HCT116 (cell line): Measurements from ENCODE around the gene EDN1. TPM values are rescaled to one million over a fixed set of nuclear protein-coding genes. Genes with fewer than 3 reads are reported as not detected.

ENCODE experiments used
- ATAC-seq: fragments of 200-7000 bp; cut with Tn5 transposase; 2 replicates; pipeline ENCODE4 v1.9.1; 2020; ENCODE audit warnings: mild to moderate bottlenecking, moderate library complexity
- BruUV-seq: library from RNA; stranded (reverse); fragments of 400-500 nt; replicated peaks from 2 replicates; lab custom pipeline; 2021; lab: Mats Ljungman, UMichigan
- CTCF ChIA-PET: fragments of 300-600 bp; sonication (Branson Sonifier 250); formaldehyde crosslinking; loops from one replicate; lab custom pipeline; 2021; ENCODE audit warnings: antibody characterized with exemption; lab: Charles Lee
- POLR2A ChIA-PET: fragments of 300-600, 350-600 bp; sonication (Branson Sonifier 250); formaldehyde crosslinking; loops from one replicate; lab custom pipeline; 2021; ENCODE audit warnings: antibody characterized with exemption; lab: Charles Lee
- RAD21 ChIA-PET, 2 experiments: fragments of 300-600 bp; sonication (Branson Sonifier 250); formaldehyde crosslinking; loops; one replicate each; lab custom pipeline; 2023; ENCODE audit warnings: low total read pairs in 2 of 2; ENCODE audit not compliant: uncharacterized antibody in 2 of 2, unreplicated experiment in 2 of 2, low non-redundant PET in 1 of 2; lab: Charles Lee
- DNase-seq: peaks from one replicate; pipeline ENCODE4 v3.0.0-alpha.2; 2010; ENCODE audit warnings: low read depth, low spot score
- H2AFZ ChIP-seq: fragments of 200-600 bp; shearing (Covaris generic), sonication (generic); 2 replicates; pipeline ENCODE4 v1.6.1; 2017; ENCODE audit warnings: low read depth, mixed run types, mixed read lengths, antibody characterized with exemption, low read length; ENCODE audit not compliant: poor library complexity, severe bottlenecking
- H3K27ac ChIP-seq: 2 replicates; pipeline ENCODE4 v1.5.1; 2012; ENCODE audit warnings: low read depth, low read length
- H3K27me3 ChIP-seq: fragments of 200-600 bp; sonication (generic); 2 replicates; pipeline ENCODE4 v1.6.1; 2016; ENCODE audit warnings: mixed run types, low read length, mixed read lengths; ENCODE audit not compliant: insufficient read depth
- H3K36me3 ChIP-seq, 2 experiments: fragments of 200-500 bp in 1 of 2; fragments of 200-600 bp in 1 of 2; sonication (Bioruptor generic) in 1 of 2; sonication (generic) in 1 of 2; 2 replicates each; pipeline versions ENCODE4 v1.5.1 to v1.6.1; 2014 to 2016; ENCODE audit warnings: low read length in 2 of 2, inconsistent platforms in 1 of 2, mixed read lengths in 1 of 2, mixed run types in 1 of 2; ENCODE audit not compliant: insufficient read depth in 2 of 2, control insufficient read depth in 1 of 2
- H3K4me1 ChIP-seq, 2 experiments: fragments of 200-600 bp in 1 of 2; sonication (generic) in 1 of 2; 2 replicates each; pipeline versions ENCODE4 v1.5.1 to v1.6.1; 2012 to 2017; ENCODE audit warnings: low read length in 2 of 2, inconsistent platforms in 1 of 2, mild to moderate bottlenecking in 1 of 2, mixed read lengths in 1 of 2, mixed run types in 1 of 2, moderate library complexity in 1 of 2; ENCODE audit not compliant: insufficient read depth in 2 of 2, control insufficient read depth in 1 of 2
- H3K4me2 ChIP-seq: fragments of 200-600 bp; sonication (generic); 2 replicates; pipeline ENCODE4 v1.6.1; 2017; ENCODE audit warnings: mixed run types, low read length, mixed read lengths
- H3K4me3 ChIP-seq, 2 experiments: fragments of 200-600 bp in 1 of 2; sonication (generic) in 1 of 2; replicated peaks in 1 of 2; 2 replicates each; pipeline ENCODE4 v1.5.1; 2011 to 2016; ENCODE audit warnings: low read length in 2 of 2, control low read depth in 1 of 2, low read depth in 1 of 2, mild to moderate bottlenecking in 1 of 2, mixed read lengths in 1 of 2, mixed run types in 1 of 2
- H3K79me2 ChIP-seq: fragments of 200-600 bp; sonication (generic); 2 replicates; pipeline ENCODE4 v1.6.1; 2017; ENCODE audit warnings: mild to moderate bottlenecking, mixed run types, low read length, moderate library complexity, mixed read lengths; ENCODE audit not compliant: insufficient read depth
- H3K9ac ChIP-seq: fragments of 200-600 bp; sonication (generic); 2 replicates; pipeline ENCODE4 v1.6.1; 2016; ENCODE audit warnings: low read length, mixed read lengths
- H3K9me2 ChIP-seq: fragments of 200-600 bp; sonication (generic), shearing (Covaris generic); 2 replicates; pipeline ENCODE4 v1.6.1; 2017; ENCODE audit warnings: mixed run types, mild to moderate bottlenecking, moderate library complexity; ENCODE audit not compliant: insufficient read depth
- H3K9me3 ChIP-seq, 2 experiments: fragments of 200-500 bp in 1 of 2; fragments of 200-600 bp in 1 of 2; sonication (Bioruptor generic) in 1 of 2; sonication (generic) in 1 of 2; 2 replicates each; pipeline ENCODE4 v1.6.1; 2014 to 2017; ENCODE audit warnings: low read length in 2 of 2, mixed read lengths in 2 of 2, inconsistent platforms in 1 of 2, low read depth in 1 of 2, mild to moderate bottlenecking in 1 of 2, mixed run types in 1 of 2, moderate library complexity in 1 of 2; ENCODE audit not compliant: control insufficient read depth in 1 of 2, insufficient read depth in 1 of 2
- H4K20me1 ChIP-seq: fragments of 200-600 bp; sonication (generic), shearing (Covaris generic); 2 replicates; pipeline ENCODE4 v1.6.1; 2017; ENCODE audit warnings: mixed run types, mild to moderate bottlenecking, moderate library complexity; ENCODE audit not compliant: insufficient read depth
- ATF3 ChIP-seq: IDR thresholded peaks from 2 replicates; pipeline ENCODE4 v1.6.1; 2012
- CBX3 ChIP-seq: IDR thresholded peaks from 2 replicates; pipeline ENCODE4 v1.6.1; 2012; ENCODE audit warnings: low read depth
- CTCF ChIP-seq, 3 experiments: fragments of 200-600 bp in 1 of 3; sonication (generic) in 1 of 3; IDR thresholded peaks in 2 of 3; conservative IDR thresholded peaks in 1 of 3; 2 replicates each; pipeline ENCODE4 v1.5.1; 2012 to 2017; ENCODE audit warnings: low read depth in 2 of 3, low read length in 2 of 3, antibody characterized with exemption in 1 of 3, borderline replicate concordance in 1 of 3, control low read depth in 1 of 3, mild to moderate bottlenecking in 1 of 3, mixed read lengths in 1 of 3, mixed run types in 1 of 3, moderate library complexity in 1 of 3; ENCODE audit not compliant: insufficient read depth in 1 of 3
- EZH2phosphoT487 ChIP-seq: fragments of 200-600 bp; IDR thresholded peaks from 2 replicates; pipeline ENCODE4 v1.6.1; 2018; ENCODE audit warnings: antibody characterized with exemption, borderline replicate concordance
- intact Hi-C: fragments of 100-400 bp; cut with micrococcal nuclease; formaldehyde crosslinking; loops from 2 replicates; pipeline ENCODE4 v1.10.0; 2022
- total RNA-seq: library from RNA; stranded (reverse); gene quantifications from one replicate; pipeline ENCODE4 v1.2.1, GENCODE V29; 2021; ENCODE audit not compliant: unreplicated experiment

Gene EDN1
- total RNA-seq, 1 experiment from 2014 or later: 0.22 TPM

- intact Hi-C loops: no loop called here
- no peaks in the 10 kb centered on the region for H4K20me1 ChIP-seq
Observed at GRCh38 chr6:12271594-12271993, 18.6 kb upstream of the EDN1 start.

More at GRCh38 chr6:12271594-12271993, 18.6 kb upstream of the EDN1 start:
- ChIA-PET CTCF (no interaction called here), POLR2A (no interaction called here), RAD21 (no interaction called here)
- DNase-seq (no peak), ATAC-seq (no peak)
- Histone ChIP-seq H2AFZ (no peak overlapping the region), H3K4me2 (no peak overlapping the region), H3K9me3 (no peaks in the 10 kb centered on the region), H3K36me3 (no peaks in the 10 kb centered on the region), H3K27me3 (no peaks in the 10 kb centered on the region), H3K79me2 (no peaks in the 10 kb centered on the region), H3K4me1 (peaks cover 0 to 3% of the 10 kb centered on the region in 2 experiments; a peak in 2 of 4 replicates), H3K9ac (no peak overlapping the region), H3K9me2 (no peaks in the 10 kb centered on the region), H3K27ac (no peak overlapping the region), H3K4me3 (no peak overlapping the region)
- BruUV-seq: no TSS peak
- 0 out of 2 replicates have a peak, but pooled peaks have one; percentile 28 for TF ChIP-seq CBX3
- no peak for TF ChIP-seq EZH2phosphoT487
- TF ChIP-seq CTCF (IDR thresholded peaks at IDR 0.05 in 2 of 3, conservative IDR thresholded peaks at IDR 0.05 in 1 of 3; ENCODE audit: borderline replicate concordance in 1 of 3, insufficient read depth in 1 of 3, low read depth in 2 of 3, low read length in 2 of 3): no peak
- no peak for TF ChIP-seq ATF3
